ENCODE data around the gene AGPAT2.

Gene AGPAT2

GRCh38 chr9:136629001-136629878 lies 58.0 kb downstream of the AGPAT2 start:
- H3K9me3 ChIP-seq (ENCODE audit: insufficient read depth, low read length): no peaks in the 10 kb centered on the region
- H3K9ac ChIP-seq (ENCODE audit: low read length): no peak overlapping the region
- H3K4me3 ChIP-seq (ENCODE audit: low read length): no peak overlapping the region
- no peaks in the 10 kb centered on the region for H3K36me3 ChIP-seq (replicated peaks; ENCODE audit: low read depth, low read length)
- H2AFZ ChIP-seq (ENCODE audit: low read depth, low read length): no peak overlapping the region
- H3K79me2 ChIP-seq (ENCODE audit: low read length): no peaks in the 10 kb centered on the region
- no peak overlapping the region for H3K27ac ChIP-seq (ENCODE audit: low read length)
- H3K27me3 ChIP-seq (ENCODE audit: low read depth, low read length): peaks cover 4% of the 10 kb centered on the region; the same call in 1 of the 2 replicates
- H3K4me1 ChIP-seq (ENCODE audit: low read length): peaks cover 7% of the 10 kb centered on the region
- TF ChIP-seq EZH2phosphoT487 (IDR thresholded peaks at IDR 0.05; ENCODE audit: low read depth) (no peak), CTCF (IDR thresholded peaks at IDR 0.05; ENCODE audit: low read depth, low read length) (no peak)
- H3K4me2 ChIP-seq (ENCODE audit: low read length): no peak overlapping the region
- H4K20me1 ChIP-seq (ENCODE audit: insufficient read depth, low read length): no peaks in the 10 kb centered on the region

GRCh38 chr9:136628268-136628667 lies 59.0 kb downstream of the AGPAT2 start:
- Histone ChIP-seq H3K79me2 (ENCODE audit: low read length) (no peaks in the 10 kb centered on the region), H3K4me2 (ENCODE audit: low read length) (no peak overlapping the region), H3K27ac (ENCODE audit: low read length) (no peak overlapping the region), H3K36me3 (replicated peaks; ENCODE audit: low read depth, low read length) (no peaks in the 10 kb centered on the region), H2AFZ (ENCODE audit: low read depth, low read length) (no peak overlapping the region), H4K20me1 (ENCODE audit: insufficient read depth, low read length) (no peaks in the 10 kb centered on the region), H3K27me3 (ENCODE audit: low read depth, low read length) (peaks cover 1% of the 10 kb centered on the region; the same call in 1 of the 2 replicates), H3K9ac (ENCODE audit: low read length) (no peak overlapping the region), H3K4me3 (ENCODE audit: low read length) (no peak overlapping the region), H3K9me3 (ENCODE audit: insufficient read depth, low read length) (no peaks in the 10 kb centered on the region), H3K4me1 (ENCODE audit: low read length) (peaks cover 15% of the 10 kb centered on the region)
- TF ChIP-seq EZH2phosphoT487 (IDR thresholded peaks at IDR 0.05; ENCODE audit: low read depth) (no peak), CTCF (IDR thresholded peaks at IDR 0.05; ENCODE audit: low read depth, low read length) (no peak)

GRCh38 chr9:136627703-136628102 lies 59.6 kb downstream of the AGPAT2 start:
- Histone ChIP-seq H3K79me2 (ENCODE audit: low read length) (no peaks in the 10 kb centered on the region), H2AFZ (ENCODE audit: low read depth, low read length) (no peak overlapping the region), H3K27ac (ENCODE audit: low read length) (no peak overlapping the region), H3K36me3 (replicated peaks; ENCODE audit: low read depth, low read length) (no peaks in the 10 kb centered on the region), H4K20me1 (ENCODE audit: insufficient read depth, low read length) (no peaks in the 10 kb centered on the region), H3K9ac (ENCODE audit: low read length) (no peak overlapping the region), H3K4me2 (ENCODE audit: low read length) (no peak overlapping the region), H3K9me3 (ENCODE audit: insufficient read depth, low read length) (no peaks in the 10 kb centered on the region), H3K4me1 (ENCODE audit: low read length) (peaks cover 15% of the 10 kb centered on the region), H3K27me3 (ENCODE audit: low read depth, low read length) (no peaks in the 10 kb centered on the region; the same call in 1 of the 2 replicates), H3K4me3 (ENCODE audit: low read length) (no peak overlapping the region)
- TF ChIP-seq CTCF (IDR thresholded peaks at IDR 0.05; ENCODE audit: low read depth, low read length) (no peak), EZH2phosphoT487 (IDR thresholded peaks at IDR 0.05; ENCODE audit: low read depth) (no peak)

GRCh38 chr9:136626740-136627642 lies 60.3 kb downstream of the AGPAT2 start:
- H2AFZ ChIP-seq (ENCODE audit: low read depth, low read length): no peak overlapping the region
- H3K27me3 ChIP-seq (ENCODE audit: low read depth, low read length): no peaks in the 10 kb centered on the region; the same call in 1 of the 2 replicates
- H3K36me3 ChIP-seq (replicated peaks; ENCODE audit: low read depth, low read length): no peaks in the 10 kb centered on the region
- no peak overlapping the region for H3K27ac ChIP-seq (ENCODE audit: low read length)
- H3K4me2 ChIP-seq (ENCODE audit: low read length): 0 out of 2 replicates have a peak overlapping the region, but pooled peaks have one; percentile 1
- no peaks in the 10 kb centered on the region for H4K20me1 ChIP-seq (ENCODE audit: insufficient read depth, low read length)
- TF ChIP-seq CTCF (IDR thresholded peaks at IDR 0.05; ENCODE audit: low read depth, low read length): no peak
- TF ChIP-seq EZH2phosphoT487 (IDR thresholded peaks at IDR 0.05; ENCODE audit: low read depth): no peak
- no peaks in the 10 kb centered on the region for H3K9me3 ChIP-seq (ENCODE audit: insufficient read depth, low read length)
- H3K4me3 ChIP-seq (ENCODE audit: low read length): no peak overlapping the region
- H3K79me2 ChIP-seq (ENCODE audit: low read length): no peaks in the 10 kb centered on the region
- H3K4me1 ChIP-seq (ENCODE audit: low read length): peaks cover 15% of the 10 kb centered on the region
- no peak overlapping the region for H3K9ac ChIP-seq (ENCODE audit: low read length)
